ENCODE measurements around the gene SPOCK2. TPM values are rescaled to one million over a fixed set of nuclear protein-coding genes. Genes with fewer than 3 reads are reported as not detected.
"Not testable (repeated sequence)": the region's sequence is repeated elsewhere in the genome, so short reads cannot be mapped to it uniquely, and the experiment has no call there.

The SPOCK2 gene
- total RNA-seq, 4 donors from 2014 or later, result 8.3 to 24.6 (median 16.2) TPM

- ATAC-seq (ENCODE audit: low FRiP score), result no peak
- TF ChIP-seq, protein P1, sequence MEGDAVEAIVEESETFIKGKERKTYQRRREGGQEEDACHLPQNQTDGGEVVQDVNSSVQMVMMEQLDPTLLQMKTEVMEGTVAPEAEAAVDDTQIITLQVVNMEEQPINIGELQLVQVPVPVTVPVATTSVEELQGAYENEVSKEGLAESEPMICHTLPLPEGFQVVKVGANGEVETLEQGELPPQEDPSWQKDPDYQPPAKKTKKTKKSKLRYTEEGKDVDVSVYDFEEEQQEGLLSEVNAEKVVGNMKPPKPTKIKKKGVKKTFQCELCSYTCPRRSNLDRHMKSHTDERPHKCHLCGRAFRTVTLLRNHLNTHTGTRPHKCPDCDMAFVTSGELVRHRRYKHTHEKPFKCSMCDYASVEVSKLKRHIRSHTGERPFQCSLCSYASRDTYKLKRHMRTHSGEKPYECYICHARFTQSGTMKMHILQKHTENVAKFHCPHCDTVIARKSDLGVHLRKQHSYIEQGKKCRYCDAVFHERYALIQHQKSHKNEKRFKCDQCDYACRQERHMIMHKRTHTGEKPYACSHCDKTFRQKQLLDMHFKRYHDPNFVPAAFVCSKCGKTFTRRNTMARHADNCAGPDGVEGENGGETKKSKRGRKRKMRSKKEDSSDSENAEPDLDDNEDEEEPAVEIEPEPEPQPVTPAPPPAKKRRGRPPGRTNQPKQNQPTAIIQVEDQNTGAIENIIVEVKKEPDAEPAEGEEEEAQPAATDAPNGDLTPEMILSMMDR (IDR thresholded peaks at IDR 0.05), result no peak
Measured at GRCh38 chr10:72039377-72039776, 49.0 kb downstream of the SPOCK2 start.

DNA sequence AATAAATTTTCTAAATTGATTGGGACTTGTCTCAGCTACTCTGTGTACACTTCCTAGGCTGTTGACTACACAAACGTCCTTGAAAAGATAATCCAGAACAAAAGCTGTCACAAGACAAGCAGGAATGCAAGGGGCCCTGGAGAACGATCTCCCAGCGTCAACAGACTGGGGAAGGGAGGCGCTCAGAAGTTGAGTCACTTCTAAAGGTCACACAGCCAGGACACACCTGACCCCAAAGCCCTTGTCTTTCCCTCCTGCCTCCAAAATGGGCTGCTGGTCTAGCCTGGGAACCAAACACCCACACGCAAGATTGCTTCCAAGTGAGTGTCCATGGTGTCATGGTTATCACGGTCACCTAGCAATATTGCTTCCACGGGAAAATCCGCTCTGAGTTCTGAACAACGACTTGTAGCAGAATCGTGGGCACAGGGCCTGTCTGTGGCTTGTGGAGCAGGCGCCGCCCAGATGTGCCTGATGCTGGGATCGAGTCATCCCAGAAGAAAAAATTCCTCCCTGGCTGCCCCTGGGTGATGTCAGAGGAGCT lies 49.8 kb downstream of the SPOCK2 start:
- TF ChIP-seq, protein P1 (IDR thresholded peaks at IDR 0.05), result no peak
- DNase-seq (ENCODE audit: low spot score) (no peak), ATAC-seq (ENCODE audit: low FRiP score) (no peak)

More at GRCh38 chr10:72039377-72039776, 49.0 kb downstream of the SPOCK2 start:
- no peak for DNase-seq (ENCODE audit: low spot score)

DNA sequence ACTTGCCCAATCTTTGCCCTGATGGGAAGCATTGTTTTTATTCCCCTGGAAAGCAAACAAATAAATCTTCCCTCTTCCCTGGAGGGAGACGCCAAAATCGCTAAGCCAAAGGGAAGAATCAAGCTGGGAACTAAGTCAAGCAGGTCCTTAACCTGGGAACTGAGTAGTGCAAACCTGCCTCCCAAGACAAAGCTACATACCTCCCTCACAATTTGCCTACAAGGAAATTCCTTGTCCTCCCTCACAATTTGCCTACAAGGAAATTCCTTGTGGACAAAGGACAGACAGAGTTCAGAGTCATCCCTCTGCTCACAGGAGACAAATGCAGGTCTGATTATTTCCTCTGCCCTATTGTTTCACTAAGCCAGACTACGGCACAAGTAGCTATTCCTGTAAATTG lies 50.5 kb downstream of the SPOCK2 start:
- TF ChIP-seq, protein P1 (IDR thresholded peaks at IDR 0.05), result no peak
- no peak for ATAC-seq (ENCODE audit: low FRiP score)
- DNase-seq (ENCODE audit: low spot score), result no peak

- DNase-seq (ENCODE audit: low spot score) (no peak), ATAC-seq (ENCODE audit: low FRiP score) (no peak)
Measured at GRCh38 chr10:72037266-72037665, 51.1 kb downstream of the SPOCK2 start.

DNA sequence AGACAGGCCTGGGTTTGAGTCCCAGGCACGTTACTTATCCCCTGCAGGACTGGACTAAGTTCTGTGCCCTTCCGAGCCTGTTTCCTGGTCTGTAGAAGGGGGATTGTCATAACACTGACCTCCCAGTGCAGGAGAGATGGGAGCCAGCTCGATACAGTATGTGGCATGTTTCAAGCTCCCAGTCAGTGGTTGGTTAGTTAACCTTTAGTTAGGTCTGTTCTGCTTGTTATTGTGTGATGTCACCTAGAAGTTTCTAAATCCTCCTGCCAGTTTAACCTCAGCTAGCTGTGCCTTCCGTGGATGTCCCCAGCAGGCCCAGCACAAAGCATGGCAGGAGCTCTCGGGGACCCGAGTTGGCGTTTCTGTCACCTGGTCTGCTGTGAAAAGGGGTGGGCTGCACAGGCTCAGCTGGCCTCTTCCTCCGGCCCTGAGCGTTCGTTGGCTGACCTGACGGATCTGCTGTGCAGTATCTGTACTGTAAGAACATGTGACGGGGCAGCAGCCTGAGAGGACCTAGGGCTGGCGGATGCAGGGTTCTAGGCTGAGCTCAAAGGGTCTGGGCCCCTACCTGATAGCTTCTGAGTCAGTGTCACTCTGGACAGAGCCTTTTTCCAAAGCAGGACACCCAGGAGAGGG lies 53.0 kb downstream of the SPOCK2 start:
- DNase-seq (ENCODE audit: low spot score) (no peak), ATAC-seq (ENCODE audit: low FRiP score) (no peak)
- TF ChIP-seq, protein P1 (IDR thresholded peaks at IDR 0.05), result no peak

More at GRCh38 chr10:72037266-72037665, 51.1 kb downstream of the SPOCK2 start:
- TF ChIP-seq, protein P1 (IDR thresholded peaks at IDR 0.05), result no peak

GRCh38 chr10:72034761-72035160 lies 53.6 kb downstream of the SPOCK2 start:
- no peak for ATAC-seq (ENCODE audit: low FRiP score)
- TF ChIP-seq, protein P1 (IDR thresholded peaks at IDR 0.05), result no peak
- no peak for DNase-seq (ENCODE audit: low spot score)

GRCh38 chr10:72034040-72034499 lies 54.3 kb downstream of the SPOCK2 start:
- no peak for ATAC-seq (ENCODE audit: low FRiP score)
- DNase-seq (ENCODE audit: low spot score), result no peak
- TF ChIP-seq, protein P1 (IDR thresholded peaks at IDR 0.05), result no peak

GRCh38 chr10:72032409-72033162 lies 55.8 kb downstream of the SPOCK2 start:
- DNase-seq (ENCODE audit: low spot score); ATAC-seq (ENCODE audit: low FRiP score): not testable (repeated sequence)
